H1 (cell line): ENCODE data around the gene SCYL1.

Source experiments
- CTCF ChIP-seq, 3 experiments: IDR thresholded peaks; 1 replicate in 2 of 3; 2 replicates in 1 of 3; pipeline versions ENCODE4 v1.5.1 to v1.6.1; 2011; ENCODE audit warnings: low read length in 3 of 3, mild to moderate bottlenecking in 3 of 3, inconsistent platforms in 2 of 3, low read depth in 1 of 3, moderate library complexity in 1 of 3; ENCODE audit not compliant: insufficient read depth in 1 of 3; ENCODE audit errors: control extremely low read depth in 1 of 3
- SIRT6 ChIP-seq: IDR thresholded peaks from one replicate; pipeline ENCODE4 v1.7.1; 2012; ENCODE audit warnings: low read length, inconsistent platforms

- TF ChIP-seq SIRT6 (no peak), CTCF (IDR thresholded peaks at IDR 0.05; ENCODE audit: control extremely low read depth in 1 of 3, insufficient read depth in 1 of 3, low read depth in 1 of 3, low read length in 3 of 3) (no peak)
Measured at GRCh38 chr11:65546217-65546958, 21.5 kb downstream of the SCYL1 start.
